Cardiac muscle cell (in vitro differentiated cells and primary cell): ENCODE data around the gene IQCM. TPM values are rescaled to one million over a fixed set of nuclear protein-coding genes. Genes with fewer than 3 reads are reported as not detected.

ENCODE experiments used
- DNase-seq, 2 donors: peaks; one replicate each; pipeline versions ENCODE4 v3.0.0 to v3.0.0-alpha.2; 2010 to 2017; ENCODE audit warnings: low read depth in 1 of 2, low spot score in 1 of 2
- H3K27ac ChIP-seq: fragments of 200-600 bp; sonication (generic); 2 replicates; pipeline ENCODE4 v1.5.1; 2016
- H3K27me3 ChIP-seq: fragments of 200-600 bp; sonication (generic); 2 replicates; pipeline ENCODE4 v1.6.0; 2016; ENCODE audit warnings: control low read depth
- H3K36me3 ChIP-seq: fragments of 200-600 bp; sonication (generic); 2 replicates; pipeline ENCODE4 v1.5.1; 2016; ENCODE audit warnings: control low read depth
- H3K4me1 ChIP-seq: fragments of 200-600 bp; sonication (generic); 2 replicates; pipeline ENCODE4 v1.8.1; 2017; ENCODE audit warnings: low read depth, mild to moderate bottlenecking, mixed run types
- H3K4me3 ChIP-seq: fragments of 200-600 bp; sonication (generic); 2 replicates; pipeline ENCODE4 v1.5.1; 2016; ENCODE audit warnings: mild to moderate bottlenecking
- H3K9me3 ChIP-seq: fragments of 200-600 bp; sonication (generic); 2 replicates; pipeline ENCODE4 v1.5.1; 2017; ENCODE audit warnings: low read depth, mild to moderate bottlenecking, control low read depth
- CTCF ChIP-seq: IDR thresholded peaks from 2 replicates; pipeline ENCODE4 v1.5.1; 2012; ENCODE audit warnings: low read depth, mild to moderate bottlenecking, low read length
- polyA plus RNA-seq: library from polyadenylated mRNA; unstranded; fragments of >200 nt; fragmentation: Nextera tagmentation; extraction: Ambion mirVana; gene quantifications from 2 replicates; pipeline ENCODE4 v1.2.1, GENCODE V29; 2016
- total RNA-seq: library from RNA; depleted of rRNA; stranded (reverse); fragments of >200 nt; gene quantifications from 2 replicates; pipeline ENCODE4 v1.2.3, GENCODE V29; 2016

Gene IQCM
- total and polyA plus RNA-seq, 2 experiments from 2014 or later: not detected

GRCh38 chr4:149409146-149409545, 406.5 kb downstream of the IQCM start:
- TF ChIP-seq CTCF: no peak
- Histone ChIP-seq H3K27me3 (no peaks in the 10 kb centered on the region), H3K27ac (no peak overlapping the region), H3K36me3 (no peaks in the 10 kb centered on the region), H3K4me1 (no peaks in the 10 kb centered on the region), H3K9me3 (no peaks in the 10 kb centered on the region), H3K4me3 (no peak overlapping the region)
- DNase-seq: peak in 1 of 2 donors; percentile 84

- TF ChIP-seq CTCF: no peak
- Histone ChIP-seq H3K27me3 (no peaks in the 10 kb centered on the region), H3K4me3 (no peak overlapping the region), H3K36me3 (no peaks in the 10 kb centered on the region), H3K4me1 (no peaks in the 10 kb centered on the region), H3K9me3 (no peaks in the 10 kb centered on the region), H3K27ac (no peak overlapping the region)
- no peak for DNase-seq
Measured at GRCh38 chr4:149404143-149404542, 411.5 kb downstream of the IQCM start.

GRCh38 chr4:149403081-149403480, 412.6 kb downstream of the IQCM start:
- no peaks in the 10 kb centered on the region for H3K36me3 ChIP-seq
- H3K9me3 ChIP-seq: no peaks in the 10 kb centered on the region
- H3K27me3 ChIP-seq: no peaks in the 10 kb centered on the region
- no peak for DNase-seq
- no peak overlapping the region for H3K4me3 ChIP-seq
- H3K27ac ChIP-seq: no peak overlapping the region
- no peaks in the 10 kb centered on the region for H3K4me1 ChIP-seq
- no peak for TF ChIP-seq CTCF

GRCh38 chr4:149398993-149399392, 416.6 kb downstream of the IQCM start:
- Histone ChIP-seq H3K9me3 (no peaks in the 10 kb centered on the region), H3K27me3 (no peaks in the 10 kb centered on the region), H3K4me1 (no peaks in the 10 kb centered on the region), H3K4me3 (no peak overlapping the region), H3K36me3 (no peaks in the 10 kb centered on the region), H3K27ac (no peak overlapping the region)
- no peak for TF ChIP-seq CTCF
- no peak for DNase-seq

GRCh38 chr4:149370785-149371420, 444.7 kb downstream of the IQCM start:
- H3K4me3 ChIP-seq: no peak overlapping the region
- H3K27me3 ChIP-seq: no peaks in the 10 kb centered on the region
- H3K4me1 ChIP-seq: no peaks in the 10 kb centered on the region
- peak; percentile 44 for TF ChIP-seq CTCF
- peak; percentile 73 to 79 for DNase-seq
- H3K9me3 ChIP-seq: no peaks in the 10 kb centered on the region
- no peaks in the 10 kb centered on the region for H3K36me3 ChIP-seq
- no peak overlapping the region for H3K27ac ChIP-seq
